ENCODE measurements around the gene KLF11. TPM values are rescaled to one million over a fixed set of nuclear protein-coding genes. Genes with fewer than 3 reads are reported as not detected.

KLF11 gene
- total RNA-seq, 1 donor: 8.3 TPM

DNA sequence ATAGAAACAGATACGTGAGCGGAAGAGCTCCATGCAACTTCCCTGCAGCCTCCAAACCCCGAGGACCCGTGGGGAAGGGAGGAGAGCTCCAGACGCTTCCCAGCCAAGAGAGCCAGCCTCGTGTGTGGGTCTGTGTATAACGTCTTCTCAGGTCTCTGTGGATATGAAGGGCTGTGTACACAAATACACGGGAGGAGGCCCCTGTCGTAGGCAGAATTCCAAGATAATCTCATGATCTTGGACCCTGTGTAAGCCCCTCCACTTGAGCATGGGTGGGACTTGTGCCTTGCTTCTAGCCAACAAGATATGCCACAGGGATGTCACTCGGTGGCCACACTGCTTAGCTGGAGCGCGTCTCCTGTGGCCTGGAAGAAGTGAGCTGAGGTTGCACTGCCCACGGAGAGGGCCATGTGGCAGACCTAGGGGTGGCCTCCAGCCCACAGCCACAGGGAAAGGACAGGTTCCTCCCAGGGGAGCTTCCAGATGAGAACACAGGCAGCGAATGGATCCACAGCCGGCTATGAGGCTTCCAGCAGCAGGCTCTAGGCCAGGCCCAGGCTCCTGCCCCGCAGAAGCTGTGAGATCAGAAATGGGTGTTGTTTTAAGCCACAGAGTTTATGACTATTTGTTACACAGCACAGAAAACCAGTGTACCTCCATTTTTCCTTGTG lies 15.6 kb upstream of the KLF11 start:
- no peaks in the 10 kb centered on the region for H3K79me2 ChIP-seq (ENCODE audit: insufficient read depth, low read length)

DNA sequence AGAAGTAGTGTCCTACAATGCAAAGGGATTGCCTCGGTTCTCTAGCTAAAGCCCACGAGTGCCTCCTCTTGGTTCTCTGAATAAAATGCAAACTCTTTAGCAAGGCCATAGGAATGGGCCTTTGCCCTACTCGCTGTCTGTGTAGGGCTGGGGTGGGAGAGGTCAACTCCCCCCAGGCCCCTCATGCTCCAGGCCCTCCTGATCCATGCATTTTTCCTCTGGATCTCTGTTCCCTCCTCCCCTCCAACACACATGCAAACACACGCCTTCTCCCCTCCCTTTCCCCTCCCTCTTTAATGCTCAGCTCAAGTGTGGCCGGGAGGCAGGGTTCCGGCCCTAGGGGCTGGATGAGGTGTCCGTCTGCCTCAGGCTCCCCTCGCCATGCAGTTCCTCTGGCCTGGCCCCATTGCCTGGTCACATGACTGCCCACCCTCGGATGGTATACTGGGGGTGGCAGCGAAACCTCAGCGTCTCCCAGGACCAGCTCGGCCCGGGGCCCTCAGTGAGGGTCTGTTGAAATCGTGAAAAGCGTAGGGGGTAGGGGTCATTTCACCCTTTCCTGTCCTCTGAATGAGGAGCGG lies 14.9 kb upstream of the KLF11 start:
- H2AFZ ChIP-seq (ENCODE audit: low read length): no peak overlapping the region
- no peaks in the 10 kb centered on the region for H3K36me3 ChIP-seq (ENCODE audit: insufficient read depth, low read length)

More for the DNA sequence above, 15.6 kb upstream of the KLF11 start:
- Histone ChIP-seq H3K27ac (ENCODE audit: low read depth, low read length) (no peak overlapping the region), H3K36me3 (ENCODE audit: insufficient read depth, low read length) (no peaks in the 10 kb centered on the region), H3K4me3 (ENCODE audit: insufficient read depth, low read length) (no peak overlapping the region), H4K20me1 (ENCODE audit: insufficient read depth, low read length) (no peaks in the 10 kb centered on the region), H3K4me2 (ENCODE audit: insufficient read depth, low read length) (no peak overlapping the region), H2AFZ (ENCODE audit: low read length) (no peak overlapping the region), H3K9me3 (ENCODE audit: low read depth, low read length) (no peaks in the 10 kb centered on the region), H3K27me3 (ENCODE audit: insufficient read depth, low read length) (peaks cover 3% of the 10 kb centered on the region), H3K4me1 (ENCODE audit: insufficient read depth, low read length) (no peaks in the 10 kb centered on the region)
- no peak for TF ChIP-seq CTCF (IDR thresholded peaks at IDR 0.05; ENCODE audit: extremely low read depth, low read depth, low read length)
- DNase-seq (ENCODE audit: insufficient read length, low spot score, missing footprints): peak; percentile 14

DNA sequence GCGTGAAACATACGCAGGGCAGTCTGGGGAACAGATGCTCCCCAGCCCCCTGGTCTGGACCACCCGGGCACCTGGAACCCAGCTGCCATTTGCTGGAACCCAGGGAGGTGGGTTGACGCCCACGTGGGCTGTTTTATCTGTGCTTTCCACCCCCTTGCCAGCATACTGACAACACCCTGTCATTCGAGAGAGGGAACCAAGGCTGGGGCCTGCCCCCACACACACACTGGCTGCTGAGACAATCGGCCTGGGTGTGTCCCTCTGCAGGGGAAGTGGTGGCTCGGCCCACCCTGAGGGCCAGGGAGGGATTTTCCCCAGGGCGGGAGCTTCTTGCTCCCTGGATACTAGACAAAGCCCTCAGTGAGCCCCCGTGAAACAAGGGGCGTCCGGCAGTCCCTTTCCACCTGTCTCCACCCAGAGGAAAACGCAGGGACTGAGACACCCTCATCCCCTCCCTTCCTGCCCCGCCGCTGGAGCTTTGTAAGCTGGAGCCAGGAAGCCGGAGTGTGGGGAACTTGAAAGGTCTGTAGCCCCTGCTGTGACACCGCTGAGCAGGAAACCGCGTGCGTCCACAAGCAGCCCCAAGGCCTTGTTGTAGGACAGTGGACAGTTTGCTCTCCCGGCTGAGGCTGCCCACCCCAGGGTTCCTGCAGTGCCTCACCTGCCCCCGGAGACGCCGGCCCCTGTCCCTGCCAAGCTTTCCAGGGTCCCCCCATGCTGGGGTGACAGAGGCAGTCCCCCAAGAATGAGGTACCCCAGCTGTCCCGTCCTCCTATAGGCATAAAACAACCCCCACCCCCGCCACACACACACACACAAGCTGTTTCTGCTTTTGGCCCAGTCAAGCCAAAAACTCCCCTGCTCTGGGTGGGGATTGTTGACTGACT lies 14.1 kb upstream of the KLF11 start:
- no peak overlapping the region for H2AFZ ChIP-seq (ENCODE audit: low read length)
- TF ChIP-seq CTCF (IDR thresholded peaks at IDR 0.05; ENCODE audit: extremely low read depth, low read depth, low read length): no peak
- H3K4me2 ChIP-seq (ENCODE audit: insufficient read depth, low read length): no peak overlapping the region
- no peaks in the 10 kb centered on the region for H3K4me1 ChIP-seq (ENCODE audit: insufficient read depth, low read length)
- no peaks in the 10 kb centered on the region for H3K36me3 ChIP-seq (ENCODE audit: insufficient read depth, low read length)
- H3K9me3 ChIP-seq (ENCODE audit: low read depth, low read length): no peaks in the 10 kb centered on the region
- H3K27ac ChIP-seq (ENCODE audit: low read depth, low read length): no peak overlapping the region
- H4K20me1 ChIP-seq (ENCODE audit: insufficient read depth, low read length): no peaks in the 10 kb centered on the region
- H3K79me2 ChIP-seq (ENCODE audit: insufficient read depth, low read length): no peaks in the 10 kb centered on the region
- peaks cover 3% of the 10 kb centered on the region for H3K27me3 ChIP-seq (ENCODE audit: insufficient read depth, low read length)
- DNase-seq (ENCODE audit: insufficient read length, low spot score, missing footprints): peak; percentile 75
- H3K4me3 ChIP-seq (ENCODE audit: insufficient read depth, low read length): no peak overlapping the region

More for the DNA sequence above, 14.9 kb upstream of the KLF11 start:
- DNase-seq (ENCODE audit: insufficient read length, low spot score, missing footprints): peak; percentile 68
- Histone ChIP-seq H4K20me1 (ENCODE audit: insufficient read depth, low read length) (no peaks in the 10 kb centered on the region), H3K4me2 (ENCODE audit: insufficient read depth, low read length) (no peak overlapping the region), H3K4me3 (ENCODE audit: insufficient read depth, low read length) (no peak overlapping the region), H3K79me2 (ENCODE audit: insufficient read depth, low read length) (no peaks in the 10 kb centered on the region), H3K27ac (ENCODE audit: low read depth, low read length) (no peak overlapping the region), H3K4me1 (ENCODE audit: insufficient read depth, low read length) (no peaks in the 10 kb centered on the region), H3K9me3 (ENCODE audit: low read depth, low read length) (no peaks in the 10 kb centered on the region), H3K27me3 (ENCODE audit: insufficient read depth, low read length) (peaks cover 3% of the 10 kb centered on the region)
- TF ChIP-seq CTCF (IDR thresholded peaks at IDR 0.05; ENCODE audit: extremely low read depth, low read depth, low read length): peak; percentile 5

- Histone ChIP-seq H2AFZ (ENCODE audit: low read length) (no peak overlapping the region), H3K4me1 (ENCODE audit: insufficient read depth, low read length) (no peaks in the 10 kb centered on the region), H3K27ac (ENCODE audit: low read depth, low read length) (no peak overlapping the region), H4K20me1 (ENCODE audit: insufficient read depth, low read length) (no peaks in the 10 kb centered on the region), H3K27me3 (ENCODE audit: insufficient read depth, low read length) (peaks cover 3% of the 10 kb centered on the region), H3K4me2 (ENCODE audit: insufficient read depth, low read length) (no peak overlapping the region), H3K4me3 (ENCODE audit: insufficient read depth, low read length) (no peak overlapping the region), H3K79me2 (ENCODE audit: insufficient read depth, low read length) (no peaks in the 10 kb centered on the region), H3K36me3 (ENCODE audit: insufficient read depth, low read length) (no peaks in the 10 kb centered on the region), H3K9me3 (ENCODE audit: low read depth, low read length) (no peaks in the 10 kb centered on the region)
- no peak for TF ChIP-seq CTCF (IDR thresholded peaks at IDR 0.05; ENCODE audit: extremely low read depth, low read depth, low read length)
- DNase-seq (ENCODE audit: insufficient read length, low spot score, missing footprints): no peak
Measured at GRCh38 chr2:10029875-10030223, 13.5 kb upstream of the KLF11 start.

Data from osteoblast (primary cell).